K562 (cell line): ENCODE results near the gene RNF212B. TPM values are rescaled to one million over a fixed set of nuclear protein-coding genes. Genes with fewer than 3 reads are reported as not detected.
A peak's percentile ranks its signal among the peaks of the same experiment; 100 is the strongest.

Experiments used
- BCOR ChIP-seq: fragments of 450-650 bp; IDR thresholded peaks from 2 replicates; pipeline ENCODE4 v1.6.1; 2016
- BRF1 ChIP-seq: IDR thresholded peaks from 3 replicates; pipeline ENCODE4 v1.6.1; 2011; ENCODE audit warnings: borderline replicate concordance, mild to moderate bottlenecking; ENCODE audit not compliant: insufficient read length; ENCODE audit errors: extremely low read depth
- CAMTA2 ChIP-seq: fragments of 250-450 bp; sonication (Bioruptor Pico); conservative IDR thresholded peaks from 2 replicates; pipeline ENCODE4 v1.5.1; 2022
- CBFB ChIP-seq: sonication (generic); formaldehyde crosslinking; IDR thresholded peaks from 2 replicates; pipeline ENCODE4 v1.4.0; 2020; ENCODE audit warnings: mild to moderate bottlenecking, missing genetic modification reagents
- GABPB1 ChIP-seq: sonication (generic); formaldehyde crosslinking; IDR thresholded peaks from 2 replicates; pipeline ENCODE4 v1.8.0; 2022; ENCODE audit warnings: mild to moderate bottlenecking, missing genetic modification reagents
- HDAC1 ChIP-seq, 2 experiments: fragments of 450-650 bp; IDR thresholded peaks; 2 replicates each; pipeline ENCODE4 v1.6.1; 2016 to 2017; ENCODE audit warnings: inconsistent platforms in 1 of 2, mild to moderate bottlenecking in 1 of 2, moderate library complexity in 1 of 2
- HDAC8 ChIP-seq: fragments of 450-650 bp; IDR thresholded peaks from 2 replicates; pipeline ENCODE4 v1.6.1; 2016; ENCODE audit warnings: mild to moderate bottlenecking, missing genetic modification characterization, moderate library complexity, missing compliant biosample characterization
- HDGF ChIP-seq: fragments of 450-650 bp; IDR thresholded peaks from 2 replicates; pipeline ENCODE4 v1.6.1; 2016
- HNRNPL ChIP-seq: fragments of 200-400 bp; formaldehyde crosslinking; IDR thresholded peaks from 2 replicates; pipeline ENCODE4 v1.6.1; 2017; ENCODE audit warnings: low read depth, mild to moderate bottlenecking, low read length
- KAT7 ChIP-seq: sonication (generic); formaldehyde crosslinking; IDR thresholded peaks from 2 replicates; pipeline ENCODE4 v1.8.0; 2022; ENCODE audit warnings: missing genetic modification reagents, mild to moderate bottlenecking, borderline replicate concordance
- NRF1 ChIP-seq, 2 experiments: fragments of 450-650 bp; IDR thresholded peaks in 1 of 2; conservative IDR thresholded peaks in 1 of 2; 2 replicates each; pipeline ENCODE4 v1.6.1; 2014; ENCODE audit warnings: mild to moderate bottlenecking in 2 of 2
- OTX1 ChIP-seq: fragments of 450-650 bp; formaldehyde crosslinking; IDR thresholded peaks from 2 replicates; pipeline ENCODE4 v1.4.0; 2022; ENCODE audit warnings: mild to moderate bottlenecking
- PHB ChIP-seq: fragments of 250-450 bp; sonication (Bioruptor Pico); IDR thresholded peaks from 2 replicates; pipeline ENCODE4 v1.5.0; 2021
- POLR2AphosphoS2 ChIP-seq: IDR thresholded peaks from 2 replicates; pipeline ENCODE4 v1.6.1; 2012; ENCODE audit warnings: low read length, improper control_type of control experiment
- RBM39 ChIP-seq: fragments of 200-400 bp; formaldehyde crosslinking; optimal IDR thresholded peaks from 2 replicates; pipeline ENCODE3; 2018; ENCODE audit warnings: low read depth, low read length
- STAG1 ChIP-seq: sonication (generic); formaldehyde crosslinking; IDR thresholded peaks from 2 replicates; pipeline ENCODE4 v1.5.0; 2020; ENCODE audit warnings: missing genetic modification reagents, borderline replicate concordance
- TAF7 ChIP-seq: fragments of 450-650 bp; IDR thresholded peaks from 2 replicates; pipeline ENCODE4 v1.6.1; 2016; ENCODE audit warnings: missing genetic modification characterization, missing compliant biosample characterization
- TEAD4 ChIP-seq, 2 experiments: sonication (generic) in 1 of 2; formaldehyde crosslinking in 1 of 2; IDR thresholded peaks; 2 replicates each; pipeline versions ENCODE4 v1.6.1 to v1.8.0; 2012 to 2022; ENCODE audit warnings: borderline replicate concordance in 1 of 2, inconsistent platforms in 1 of 2, low read length in 1 of 2, mild to moderate bottlenecking in 1 of 2, missing genetic modification reagents in 1 of 2
- ZBTB1 ChIP-seq: sonication (generic); formaldehyde crosslinking; IDR thresholded peaks from 2 replicates; pipeline ENCODE4 v1.8.1; 2023; ENCODE audit warnings: missing genetic modification reagents, low read depth, mild to moderate bottlenecking, borderline replicate concordance
- ZNF217 ChIP-seq: sonication (generic); formaldehyde crosslinking; IDR thresholded peaks from 2 replicates; pipeline ENCODE4 v1.8.0; 2022; ENCODE audit warnings: mild to moderate bottlenecking, missing genetic modification reagents
- ZNF24 ChIP-seq: fragments of 450-650 bp; IDR thresholded peaks from 2 replicates; pipeline ENCODE4 v1.6.1; 2016
- polyA plus RNA-seq, 8 experiments: library from polyadenylated mRNA; depleted of rRNA in 4 of 8; stranded (reverse) in 5 of 8; unstranded in 3 of 8; fragments of >200 nt; fragmentation: Nextera tagmentation in 2 of 8; fragmentation: Illumina TruSeq in 1 of 8; extraction: Ambion mirVana in 2 of 8; extraction: Trizol in 1 of 8; gene quantifications; 2 replicates each; pipeline versions ENCODE4 v1.2.1 to v1.2.3, GENCODE V29; 2011 to 2014; ENCODE audit warnings: inconsistent platforms in 1 of 8, missing spikeins in 1 of 8
- total RNA-seq, 7 experiments: library from RNA; depleted of rRNA in 6 of 7; stranded (reverse); fragments of >200 nt in 6 of 7; fragmentation: Illumina TruSeq in 2 of 7; extraction: Trizol in 2 of 7; gene quantifications; 2 replicates each; pipeline versions ENCODE4 v1.2.1 to v1.2.3, GENCODE V29; 2011 to 2021; ENCODE audit warnings: low replicate concordance in 1 of 7
- TF ChIP-seq, protein P1 (sequence below): sonication (generic); formaldehyde crosslinking; IDR thresholded peaks from 2 replicates; pipeline ENCODE4 v1.8.0; 2022; ENCODE audit warnings: mild to moderate bottlenecking, missing genetic modification reagents
- TF ChIP-seq, protein P2 (sequence below), 2 experiments: IDR thresholded peaks; 2 replicates each; pipeline ENCODE4 v1.6.1; 2012; ENCODE audit warnings: improper control_type of control experiment in 2 of 2, low read depth in 2 of 2, low read length in 2 of 2, borderline replicate concordance in 1 of 2
- TF ChIP-seq, protein P3 (sequence below): sonication (generic); formaldehyde crosslinking; IDR thresholded peaks from 2 replicates; pipeline ENCODE4 v1.5.0; 2020; ENCODE audit warnings: missing genetic modification reagents

The RNF212B gene
- total and polyA plus RNA-seq, 9 of the 15 experiments (the other 6 are each of a cell fraction or from before 2014, with no cell fraction given) = 0.15 to 0.43 (median 0.27) TPM; not detected in 3

DNA sequence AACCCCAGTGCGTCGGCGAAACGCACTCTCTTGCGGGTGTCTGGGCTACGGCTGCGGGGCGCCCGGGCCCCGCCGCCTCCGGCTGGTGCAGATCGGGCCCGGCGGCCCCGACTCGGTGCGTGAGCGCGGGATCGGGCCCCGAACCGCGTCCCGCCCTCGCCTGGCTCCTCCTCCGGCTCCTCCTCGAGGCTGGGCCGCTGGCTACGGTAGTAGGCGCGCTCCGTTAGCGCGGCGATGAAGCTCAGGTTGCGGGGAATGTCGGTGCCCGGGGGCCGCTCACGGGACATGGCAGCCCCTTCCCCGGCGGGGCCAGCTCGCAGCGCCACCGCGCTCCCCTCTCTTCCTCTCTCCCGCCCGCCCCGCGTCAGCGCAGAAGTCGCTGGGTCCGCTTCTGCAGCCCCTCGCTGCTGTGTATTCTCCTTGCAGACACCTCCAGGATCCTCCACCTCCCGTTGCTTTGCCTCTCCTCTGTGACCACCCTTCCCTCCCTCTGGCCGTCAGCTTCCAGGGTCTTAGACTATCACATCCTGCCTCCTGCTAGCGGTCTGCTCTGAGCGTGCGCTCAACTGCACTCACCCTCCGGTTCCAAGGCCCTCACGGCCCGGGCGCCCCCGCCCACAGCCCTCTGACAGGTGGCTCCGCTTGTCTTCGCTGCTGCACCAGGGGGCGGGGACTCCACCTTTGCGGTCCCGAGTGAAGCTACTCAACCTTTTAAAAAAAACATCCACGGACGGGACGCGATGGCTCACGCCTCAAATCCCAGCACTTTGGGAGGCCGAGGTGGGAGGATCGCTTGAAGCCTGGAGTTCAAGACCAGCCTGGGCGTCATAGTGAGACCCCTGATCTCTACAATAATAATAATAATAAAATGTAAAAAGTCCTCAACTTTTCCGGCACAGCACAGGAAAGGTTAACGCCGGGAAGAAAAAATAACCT, 64.8 kb downstream of the RNF212B start, which contains the start of gene PPP1R3E (continued):
- TF ChIP-seq RBM39 = no peak
- TF ChIP-seq PHB (CRISPR knock-in tag) = 0 out of 2 replicates have a peak, but pooled peaks have one; percentile 59
- no peak for TF ChIP-seq BCOR
- TF ChIP-seq TAF7 = 0 out of 2 replicates have a peak, but pooled peaks have one; percentile 2
- TF ChIP-seq, protein P1, sequence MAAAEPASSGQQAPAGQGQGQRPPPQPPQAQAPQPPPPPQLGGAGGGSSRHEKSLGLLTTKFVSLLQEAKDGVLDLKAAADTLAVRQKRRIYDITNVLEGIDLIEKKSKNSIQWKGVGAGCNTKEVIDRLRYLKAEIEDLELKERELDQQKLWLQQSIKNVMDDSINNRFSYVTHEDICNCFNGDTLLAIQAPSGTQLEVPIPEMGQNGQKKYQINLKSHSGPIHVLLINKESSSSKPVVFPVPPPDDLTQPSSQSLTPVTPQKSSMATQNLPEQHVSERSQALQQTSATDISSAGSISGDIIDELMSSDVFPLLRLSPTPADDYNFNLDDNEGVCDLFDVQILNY (CRISPR knock-in tag) = 0 out of 2 replicates have a peak, but pooled peaks have one; percentile 8
- TF ChIP-seq KAT7 = peak; percentile 51; the same call in 1 of the 2 replicates
- no peak for TF ChIP-seq TEAD4 (IDR thresholded peaks at IDR 0.05; ENCODE audit: low read length)
- TF ChIP-seq TEAD4 (CRISPR knock-in tag; IDR thresholded peaks at IDR 0.05; ENCODE audit: borderline replicate concordance) = peak; percentile 38; the same call in 1 of the 2 replicates
- no peak for TF ChIP-seq ZNF217 (CRISPR knock-in tag)
- TF ChIP-seq ZNF24 = peak; percentile 28; the same call in 1 of the 2 replicates
- no peak for TF ChIP-seq BRF1
- peak; percentile 31; the same call in 1 of the 2 replicates for TF ChIP-seq GABPB1 (CRISPR knock-in tag)
- peak in 1 of 2 experiments; percentile 76; a peak in 2 of 4 replicates for TF ChIP-seq HDAC1 (IDR thresholded peaks at IDR 0.05)
- TF ChIP-seq, protein P2, sequence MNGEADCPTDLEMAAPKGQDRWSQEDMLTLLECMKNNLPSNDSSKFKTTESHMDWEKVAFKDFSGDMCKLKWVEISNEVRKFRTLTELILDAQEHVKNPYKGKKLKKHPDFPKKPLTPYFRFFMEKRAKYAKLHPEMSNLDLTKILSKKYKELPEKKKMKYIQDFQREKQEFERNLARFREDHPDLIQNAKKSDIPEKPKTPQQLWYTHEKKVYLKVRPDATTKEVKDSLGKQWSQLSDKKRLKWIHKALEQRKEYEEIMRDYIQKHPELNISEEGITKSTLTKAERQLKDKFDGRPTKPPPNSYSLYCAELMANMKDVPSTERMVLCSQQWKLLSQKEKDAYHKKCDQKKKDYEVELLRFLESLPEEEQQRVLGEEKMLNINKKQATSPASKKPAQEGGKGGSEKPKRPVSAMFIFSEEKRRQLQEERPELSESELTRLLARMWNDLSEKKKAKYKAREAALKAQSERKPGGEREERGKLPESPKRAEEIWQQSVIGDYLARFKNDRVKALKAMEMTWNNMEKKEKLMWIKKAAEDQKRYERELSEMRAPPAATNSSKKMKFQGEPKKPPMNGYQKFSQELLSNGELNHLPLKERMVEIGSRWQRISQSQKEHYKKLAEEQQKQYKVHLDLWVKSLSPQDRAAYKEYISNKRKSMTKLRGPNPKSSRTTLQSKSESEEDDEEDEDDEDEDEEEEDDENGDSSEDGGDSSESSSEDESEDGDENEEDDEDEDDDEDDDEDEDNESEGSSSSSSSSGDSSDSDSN (IDR thresholded peaks at IDR 0.05; ENCODE audit: borderline replicate concordance in 1 of 2, low read depth in 2 of 2, low read length in 2 of 2) = peak in 1 of 2 experiments; percentile 48; a peak in 2 of 4 replicates
- TF ChIP-seq OTX1 = no peak
- peak; percentile 28; the same call in 1 of the 2 replicates for TF ChIP-seq HNRNPL
- TF ChIP-seq CAMTA2 (CRISPR knock-in tag) = 0 out of 2 replicates have a peak, but pooled peaks have one; percentile 65
- 0 out of 2 replicates have a peak, but pooled peaks have one; percentile 31 for TF ChIP-seq HDGF
- peak; percentile 55; the same call in 1 of the 2 replicates for TF ChIP-seq HDAC8 (tag)
- no peak for TF ChIP-seq POLR2AphosphoS2
- peak; percentile 68 to 76 for TF ChIP-seq NRF1 (conservative IDR thresholded peaks at IDR 0.05 in 1 of 2, IDR thresholded peaks at IDR 0.05 in 1 of 2)
- TF ChIP-seq, protein P3, sequence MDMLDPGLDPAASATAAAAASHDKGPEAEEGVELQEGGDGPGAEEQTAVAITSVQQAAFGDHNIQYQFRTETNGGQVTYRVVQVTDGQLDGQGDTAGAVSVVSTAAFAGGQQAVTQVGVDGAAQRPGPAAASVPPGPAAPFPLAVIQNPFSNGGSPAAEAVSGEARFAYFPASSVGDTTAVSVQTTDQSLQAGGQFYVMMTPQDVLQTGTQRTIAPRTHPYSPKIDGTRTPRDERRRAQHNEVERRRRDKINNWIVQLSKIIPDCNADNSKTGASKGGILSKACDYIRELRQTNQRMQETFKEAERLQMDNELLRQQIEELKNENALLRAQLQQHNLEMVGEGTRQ (CRISPR knock-in tag) = no peak
- TF ChIP-seq CBFB (CRISPR knock-in tag) = peak; percentile 39; the same call in 1 of the 2 replicates
- TF ChIP-seq STAG1 (CRISPR knock-in tag) = 0 out of 2 replicates have a peak, but pooled peaks have one; percentile 30
- TF ChIP-seq ZBTB1 (CRISPR knock-in tag) = peak; percentile 89; the same call in 1 of the 2 replicates
